SJSA1 (cell line): Measurements from ENCODE around the gene RASIP1. TPM values are rescaled to one million over a fixed set of nuclear protein-coding genes. Genes with fewer than 3 reads are reported as not detected.

Experiments
- DNase-seq, 2 experiments: peaks; one replicate each; pipeline ENCODE4 v3.0.0-alpha.2; 2015 to 2020; ENCODE audit warnings: low spot score in 2 of 2, low read depth in 1 of 2
- H3K27ac ChIP-seq: fragments of 250-450 bp; sonication (Bioruptor Pico); 2 replicates; pipeline ENCODE4 v1.5.1; 2020; ENCODE audit warnings: mild to moderate bottlenecking, moderate library complexity
- H3K27me3 ChIP-seq: fragments of 250-450 bp; sonication (Bioruptor Pico); replicated peaks from 2 replicates; pipeline ENCODE4 v1.5.1; 2020; ENCODE audit warnings: mild to moderate bottlenecking, moderate library complexity
- H3K36me3 ChIP-seq: fragments of 250-450 bp; sonication (Bioruptor Pico); 2 replicates; pipeline ENCODE4 v1.5.1; 2020; ENCODE audit warnings: mild to moderate bottlenecking
- H3K4me1 ChIP-seq: fragments of 250-450 bp; sonication (Bioruptor Pico); replicated peaks from 2 replicates; pipeline ENCODE4 v1.6.1; 2021; ENCODE audit warnings: mild to moderate bottlenecking
- H3K4me3 ChIP-seq: fragments of 250-450 bp; sonication (Bioruptor Pico); 2 replicates; pipeline ENCODE4 v1.5.1; 2020; ENCODE audit warnings: mild to moderate bottlenecking
- H3K9me3 ChIP-seq: fragments of 250-450 bp; sonication (Bioruptor Pico); replicated peaks from 2 replicates; pipeline ENCODE4 v1.5.1; 2020; ENCODE audit warnings: mild to moderate bottlenecking
- total RNA-seq: library from RNA; depleted of rRNA; stranded (reverse); fragments of >200 nt; shearing (Covaris generic); gene quantifications from 2 replicates; pipeline ENCODE4 v1.2.3, GENCODE V29; 2014

Gene RASIP1
- total RNA-seq, 1 experiment from 2014 or later, result 0.21 TPM

DNA sequence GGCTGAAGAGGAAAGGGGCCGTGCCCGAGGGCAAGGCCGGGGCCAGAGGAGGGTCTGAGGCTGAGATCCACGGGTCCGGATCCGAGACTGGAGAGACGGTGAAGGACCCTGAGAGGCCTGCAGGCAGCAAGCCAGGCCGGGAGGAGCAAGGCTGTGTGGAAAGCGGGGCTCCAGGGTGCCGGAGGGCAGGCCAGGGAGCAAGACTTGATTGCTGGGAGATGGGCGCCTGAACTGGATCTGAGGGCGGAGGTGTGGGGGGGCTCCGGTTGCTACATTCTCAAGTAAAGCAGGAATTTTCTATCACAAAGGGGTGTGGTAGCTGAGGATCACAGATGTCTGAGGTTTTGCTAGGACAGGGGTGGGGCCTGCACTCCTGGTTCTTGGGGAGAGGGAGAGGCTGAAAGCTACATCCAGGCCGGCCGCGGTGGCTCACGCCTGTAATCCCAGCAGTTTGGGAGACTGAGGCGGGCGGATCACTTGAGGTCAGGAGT lies 24.7 kb downstream of the RASIP1 start:
- no peaks in the 10 kb centered on the region for H3K27me3 ChIP-seq
- no peak overlapping the region for H3K27ac ChIP-seq
- no peaks in the 10 kb centered on the region for H3K36me3 ChIP-seq
- H3K4me3 ChIP-seq, result no peak overlapping the region
- DNase-seq, result no peak
- no peaks in the 10 kb centered on the region for H3K9me3 ChIP-seq
- H3K4me1 ChIP-seq, result peaks cover 18% of the 10 kb centered on the region

DNA sequence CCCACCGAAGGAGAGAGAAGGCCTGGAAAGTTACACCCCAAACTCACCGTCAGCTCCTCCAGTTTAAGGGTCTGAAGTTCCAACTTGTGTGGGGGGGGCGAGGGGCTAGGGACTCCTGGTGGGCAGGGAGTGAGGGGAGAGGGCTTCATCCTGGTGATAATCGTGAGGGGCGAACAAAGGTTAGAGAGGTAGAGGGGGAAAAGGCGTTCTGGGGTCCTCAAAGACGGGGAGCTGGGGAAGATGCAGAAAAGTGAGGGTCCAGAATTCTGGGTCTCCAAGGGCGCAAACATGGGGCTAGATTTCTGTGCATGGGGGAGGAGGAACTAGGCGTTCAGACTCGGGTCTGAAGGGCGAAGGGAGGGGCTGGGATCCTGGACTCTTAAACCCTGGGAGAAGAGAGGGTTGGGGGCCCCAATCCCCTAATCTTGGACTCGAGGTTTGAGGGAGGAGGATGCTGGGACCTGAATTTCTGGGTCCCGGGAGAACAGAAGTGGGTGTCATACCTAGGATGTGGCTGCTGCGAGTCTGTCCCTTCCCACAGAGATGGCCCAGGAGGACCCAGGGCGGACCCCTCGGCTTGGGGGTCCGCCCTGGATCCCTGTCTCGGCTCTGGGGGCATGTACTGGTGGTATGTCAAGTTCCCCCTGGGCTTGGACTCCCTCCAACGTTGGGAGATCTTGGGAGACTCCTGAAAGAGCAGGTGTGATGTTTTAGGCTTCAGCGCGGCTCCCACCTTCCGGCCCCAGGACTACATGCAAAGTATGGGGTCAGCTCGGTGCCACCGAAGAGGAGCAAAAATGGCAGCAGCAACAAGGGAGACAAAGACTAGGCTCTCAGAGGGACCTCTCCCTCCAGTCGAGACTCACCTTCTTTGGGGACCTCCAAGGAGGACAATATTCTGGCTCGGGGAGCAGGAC lies 25.4 kb downstream of the RASIP1 start:
- H3K36me3 ChIP-seq, result no peaks in the 10 kb centered on the region
- H3K4me1 ChIP-seq, result peaks cover 15% of the 10 kb centered on the region
- H3K4me3 ChIP-seq, result peak overlapping the region; percentile 57
- H3K27ac ChIP-seq, result peak overlapping the region; percentile 47
- H3K9me3 ChIP-seq, result no peaks in the 10 kb centered on the region
- H3K27me3 ChIP-seq, result no peaks in the 10 kb centered on the region
- no peak for DNase-seq

DNA sequence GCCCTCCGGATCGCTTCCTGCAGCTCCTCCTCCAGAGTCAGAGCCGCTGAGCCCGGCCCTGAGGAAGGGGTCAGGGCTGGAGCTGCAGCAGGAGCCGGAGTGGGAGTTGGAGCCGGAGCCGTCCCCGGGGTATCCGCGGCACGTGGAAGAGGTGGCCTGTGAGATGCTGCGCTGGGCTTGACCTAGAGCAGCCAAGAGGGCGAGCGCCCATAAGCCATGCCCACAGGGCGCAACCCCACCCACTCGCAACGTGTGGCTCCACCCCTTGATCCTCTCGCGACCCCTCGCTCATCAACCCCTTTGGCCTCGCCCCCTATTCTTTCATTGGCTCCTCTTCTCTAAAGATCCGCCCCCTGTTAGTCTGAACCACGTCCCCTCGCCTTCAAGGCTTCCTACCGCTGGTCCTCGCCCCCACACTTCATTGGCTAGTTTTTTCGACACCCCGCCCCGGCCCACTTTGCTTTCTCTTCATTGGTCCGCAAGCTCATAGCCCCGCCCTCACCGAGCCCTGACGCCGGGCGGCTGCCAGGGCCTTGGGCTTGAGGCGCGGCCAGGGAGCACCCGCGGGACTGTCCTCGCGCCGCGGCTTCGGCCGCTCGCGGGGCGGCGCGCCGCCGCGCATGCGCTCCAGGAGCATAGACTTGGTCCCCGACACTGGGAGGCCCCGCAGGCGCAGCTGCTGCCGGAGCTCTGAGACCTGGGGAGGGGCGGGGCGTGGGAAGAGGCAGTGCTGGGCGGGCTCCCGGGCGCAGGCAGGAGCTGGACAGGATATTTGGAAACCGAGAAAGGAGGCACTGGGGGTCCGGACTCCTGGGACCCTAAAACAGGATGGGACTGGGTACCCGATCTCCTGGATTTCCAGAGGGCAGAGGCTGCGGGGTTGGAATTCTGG lies 26.3 kb downstream of the RASIP1 start:
- peak; percentile 99 to 100 for DNase-seq
- Histone ChIP-seq H3K4me3 (peak overlapping the region; percentile 57), H3K27me3 (no peaks in the 10 kb centered on the region), H3K4me1 (peaks cover 15% of the 10 kb centered on the region), H3K9me3 (no peaks in the 10 kb centered on the region), H3K36me3 (no peaks in the 10 kb centered on the region), H3K27ac (peak overlapping the region; percentile 47)

DNA sequence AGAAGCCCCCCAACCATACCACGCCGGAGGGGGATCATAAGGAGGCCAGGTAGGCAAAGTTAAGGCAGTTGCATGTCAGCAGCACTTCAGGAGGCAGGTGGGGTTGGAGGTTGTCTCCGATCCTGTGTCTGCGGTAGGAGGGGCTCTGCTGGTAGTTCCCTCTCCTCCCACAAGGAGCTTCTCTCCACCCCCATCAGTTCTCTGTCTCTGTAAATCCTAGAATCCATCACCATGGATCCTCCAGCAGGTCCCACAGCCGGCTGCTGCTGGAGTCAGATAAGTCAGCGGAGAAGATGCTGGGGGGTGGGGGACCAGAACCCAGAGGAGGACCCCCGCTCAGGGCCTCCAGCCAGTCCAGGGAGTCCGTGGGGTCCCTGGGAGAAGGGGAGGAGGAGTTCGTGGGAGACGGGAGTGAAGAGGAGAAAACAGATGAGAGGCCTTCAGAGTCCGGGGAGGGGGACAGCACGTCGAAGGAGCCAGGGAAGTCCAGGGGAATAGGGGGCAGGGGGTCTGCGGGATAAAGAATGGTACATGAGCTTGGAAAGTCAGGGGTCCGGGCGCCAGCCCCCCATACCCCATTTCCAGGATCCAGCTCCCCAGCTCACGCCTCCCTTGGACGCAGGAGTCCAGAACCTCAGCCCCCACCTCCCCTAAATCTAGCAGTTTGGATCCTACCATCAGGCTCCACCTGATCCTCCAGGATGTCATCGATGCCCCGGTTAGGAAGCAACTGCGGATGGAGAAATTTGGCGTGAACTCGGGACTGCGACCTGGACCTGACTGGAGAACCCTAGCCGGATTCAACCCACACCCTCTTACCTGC lies 27.2 kb downstream of the RASIP1 start:
- H3K27ac ChIP-seq, result no peak overlapping the region
- no peak for DNase-seq
- no peaks in the 10 kb centered on the region for H3K27me3 ChIP-seq
- no peaks in the 10 kb centered on the region for H3K36me3 ChIP-seq
- H3K4me1 ChIP-seq, result peaks cover 15% of the 10 kb centered on the region
- no peaks in the 10 kb centered on the region for H3K9me3 ChIP-seq
- peak overlapping the region; percentile 57 for H3K4me3 ChIP-seq

DNA sequence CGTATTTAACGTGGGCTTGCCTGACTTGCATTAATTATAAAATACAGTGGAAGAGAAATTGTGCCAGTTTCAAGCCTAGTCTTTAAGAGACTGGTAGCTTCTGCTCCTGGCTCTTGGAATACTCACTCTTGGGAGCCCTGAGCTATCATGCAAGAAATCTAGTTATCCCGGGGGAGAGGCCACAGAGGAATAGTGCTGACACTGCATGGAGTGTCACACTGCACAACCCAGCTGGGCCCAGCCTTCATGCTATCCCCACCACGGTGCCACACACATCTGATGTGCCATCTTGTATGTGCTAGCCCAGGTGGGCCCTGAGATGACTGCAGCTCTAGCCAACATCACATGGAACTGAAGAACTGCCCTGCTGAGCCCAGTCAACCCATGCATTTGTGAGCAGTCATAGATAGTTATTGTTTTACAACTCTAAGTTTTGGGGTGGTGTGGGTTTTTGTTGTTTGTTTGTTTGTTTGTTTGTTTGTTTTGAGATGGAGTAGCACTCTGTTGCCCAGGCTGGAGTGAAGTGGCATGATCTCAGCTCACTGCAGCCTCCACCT lies 29.2 kb downstream of the RASIP1 start:
- Histone ChIP-seq H3K27ac (no peak overlapping the region), H3K9me3 (no peaks in the 10 kb centered on the region), H3K4me3 (no peak overlapping the region), H3K27me3 (no peaks in the 10 kb centered on the region), H3K4me1 (peaks cover 15% of the 10 kb centered on the region), H3K36me3 (no peaks in the 10 kb centered on the region)
- DNase-seq, result no peak

DNA sequence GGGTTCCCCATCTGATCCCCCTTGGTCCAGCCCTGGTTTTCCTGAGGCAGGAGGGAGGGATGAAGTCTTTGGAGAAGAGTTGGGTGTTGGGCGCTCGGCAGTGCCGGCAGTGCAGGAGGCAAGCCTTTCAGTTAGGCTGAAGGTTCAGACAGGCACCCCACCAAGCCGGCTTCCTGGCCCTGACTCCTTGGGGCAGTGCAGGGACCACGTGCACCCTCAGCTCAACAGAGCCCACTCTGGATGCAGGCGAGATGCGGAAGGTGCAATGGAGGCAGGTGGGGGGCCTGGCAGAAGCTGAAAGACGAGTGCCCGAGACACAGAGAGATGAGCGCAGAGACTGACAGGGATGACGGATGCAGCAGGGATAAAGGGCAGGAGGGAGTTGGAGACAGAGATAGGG lies 31.9 kb downstream of the RASIP1 start:
- no peaks in the 10 kb centered on the region for H3K27me3 ChIP-seq
- H3K27ac ChIP-seq, result no peak overlapping the region
- H3K4me3 ChIP-seq, result no peak overlapping the region
- H3K36me3 ChIP-seq, result no peaks in the 10 kb centered on the region
- DNase-seq, result no peak
- H3K9me3 ChIP-seq, result no peaks in the 10 kb centered on the region
- H3K4me1 ChIP-seq, result peaks cover 6% of the 10 kb centered on the region; the same call in 1 of the 2 replicates

DNA sequence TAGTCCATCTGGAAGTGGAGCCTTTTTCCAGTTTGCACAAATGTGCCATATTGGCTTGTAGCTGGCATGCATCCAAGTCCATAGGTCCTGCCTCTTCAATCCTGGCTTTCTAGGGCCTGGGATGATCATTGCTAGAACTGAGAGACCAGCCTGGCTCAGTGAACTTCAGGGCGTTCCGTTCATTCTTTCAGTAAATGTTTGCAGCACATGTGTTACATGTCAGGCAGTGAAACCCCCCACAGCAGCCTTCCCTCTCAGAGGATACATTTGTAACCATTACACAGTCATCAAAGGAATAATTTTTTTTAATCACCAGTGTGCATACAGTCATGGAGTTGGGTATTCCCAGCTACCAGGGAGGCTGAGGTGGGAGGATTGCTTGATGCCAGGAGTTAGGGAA lies 35.0 kb downstream of the RASIP1 start:
- Histone ChIP-seq H3K4me3 (no peak overlapping the region), H3K27me3 (no peaks in the 10 kb centered on the region), H3K9me3 (no peaks in the 10 kb centered on the region), H3K36me3 (no peaks in the 10 kb centered on the region), H3K27ac (no peak overlapping the region), H3K4me1 (no peaks in the 10 kb centered on the region)
- DNase-seq, result no peak

DNA sequence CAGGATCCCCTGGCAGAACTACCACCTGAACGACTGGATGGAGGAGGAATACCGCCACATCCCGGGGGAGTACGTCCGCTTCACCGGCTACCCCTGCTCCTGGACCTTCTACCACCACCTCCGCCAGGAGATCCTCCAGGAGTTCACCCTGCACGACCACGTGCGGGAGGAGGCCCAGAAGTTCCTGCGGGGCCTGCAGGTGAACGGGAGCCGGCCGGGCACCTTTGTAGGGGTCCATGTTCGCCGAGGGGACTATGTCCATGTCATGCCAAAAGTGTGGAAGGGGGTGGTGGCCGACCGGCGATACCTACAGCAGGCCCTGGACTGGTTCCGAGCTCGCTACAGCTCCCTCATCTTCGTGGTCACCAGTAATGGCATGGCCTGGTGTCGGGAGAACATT lies 37.1 kb downstream of the RASIP1 start:
- H3K27ac ChIP-seq, result no peak overlapping the region
- 0 out of 2 replicates have a peak, but pooled peaks cover under 1% of the 10 kb centered on the region for H3K4me1 ChIP-seq
- H3K27me3 ChIP-seq, result no peaks in the 10 kb centered on the region
- H3K4me3 ChIP-seq, result no peak overlapping the region
- H3K36me3 ChIP-seq, result no peaks in the 10 kb centered on the region
- no peak for DNase-seq
- H3K9me3 ChIP-seq, result no peaks in the 10 kb centered on the region

DNA sequence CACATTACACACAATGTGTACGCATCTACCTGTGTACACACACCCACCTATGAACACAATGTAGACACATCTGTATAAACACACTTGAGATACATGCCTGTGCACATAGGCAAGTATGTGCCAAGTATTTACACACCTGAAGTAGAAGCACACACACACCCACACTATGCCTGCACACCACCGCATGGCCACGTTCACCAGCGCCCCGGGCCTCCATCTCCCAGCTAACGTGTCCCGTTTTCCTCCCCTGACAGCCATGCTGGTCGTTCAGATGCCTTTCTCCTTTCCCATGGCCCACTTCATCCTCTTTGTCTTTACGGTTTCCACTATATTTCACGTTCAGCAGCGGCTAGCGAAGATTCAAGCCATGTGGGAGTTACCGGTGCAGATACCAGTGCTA lies 37.7 kb downstream of the RASIP1 start:
- no peak overlapping the region for H3K27ac ChIP-seq
- H3K4me3 ChIP-seq, result no peak overlapping the region
- no peaks in the 10 kb centered on the region for H3K27me3 ChIP-seq
- DNase-seq, result no peak
- 0 out of 2 replicates have a peak, but pooled peaks cover 4% of the 10 kb centered on the region for H3K4me1 ChIP-seq
- H3K36me3 ChIP-seq, result no peaks in the 10 kb centered on the region
- H3K9me3 ChIP-seq, result no peaks in the 10 kb centered on the region

DNA sequence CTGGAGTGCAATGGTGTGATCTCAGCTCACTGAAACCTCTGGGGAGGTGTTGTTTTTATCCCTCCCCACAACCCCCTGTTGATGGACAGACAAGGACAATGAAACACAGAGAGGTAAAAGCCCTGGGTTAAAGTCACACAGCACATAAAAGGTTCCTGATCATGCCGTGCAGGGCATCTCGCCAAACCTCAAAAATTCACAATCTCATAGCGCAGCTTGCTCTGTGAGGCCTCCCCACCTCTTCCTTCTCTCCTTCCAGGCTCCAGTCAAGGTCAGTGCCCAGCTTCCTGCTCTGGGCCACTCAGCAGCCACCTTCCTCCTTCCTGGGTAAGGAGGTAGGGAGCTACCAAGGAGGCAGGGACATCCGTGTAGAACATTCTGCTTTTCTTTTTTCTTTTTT lies 42.4 kb downstream of the RASIP1 start:
- Histone ChIP-seq H3K36me3 (no peaks in the 10 kb centered on the region), H3K9me3 (no peaks in the 10 kb centered on the region), H3K4me3 (no peak overlapping the region), H3K4me1 (0 out of 2 replicates have a peak, but pooled peaks cover 4% of the 10 kb centered on the region), H3K27ac (no peak overlapping the region), H3K27me3 (no peaks in the 10 kb centered on the region)
- peak in 1 of 2 experiments; percentile 15 for DNase-seq

DNA sequence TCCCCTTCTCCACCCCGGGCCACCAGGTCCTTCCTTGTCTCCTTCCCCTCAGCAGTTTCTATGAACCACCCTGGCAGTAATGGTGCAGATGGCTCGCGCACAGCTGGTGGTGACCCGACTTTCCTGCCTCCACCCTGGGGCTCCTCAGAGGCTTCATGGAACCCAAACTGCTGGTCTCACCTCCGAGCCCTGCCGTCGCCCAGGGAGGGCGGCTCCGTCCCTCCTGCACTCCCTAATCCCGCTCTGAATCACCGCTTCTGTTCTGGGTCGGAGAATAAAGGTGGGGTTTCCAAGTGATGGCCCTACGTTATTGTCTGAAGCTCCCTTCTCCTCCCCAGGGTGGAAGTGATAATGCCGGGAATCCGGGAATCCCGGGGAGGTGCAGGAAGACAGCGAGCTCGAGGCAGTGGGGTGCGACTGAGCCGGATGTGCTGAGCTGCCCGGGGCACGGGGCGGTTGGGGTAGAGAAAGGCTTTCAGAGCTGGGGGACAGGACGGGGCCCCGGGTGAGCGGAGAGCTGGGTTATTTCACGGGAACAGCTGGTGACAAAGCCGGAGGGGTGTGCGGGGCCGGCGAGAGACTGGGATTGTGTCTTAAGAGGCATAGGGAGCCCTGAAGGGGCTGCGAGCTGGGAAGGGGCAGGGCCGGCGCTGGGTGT lies 43.9 kb downstream of the RASIP1 start:
- Histone ChIP-seq H3K27me3 (no peaks in the 10 kb centered on the region), H3K27ac (no peak overlapping the region), H3K4me1 (0 out of 2 replicates have a peak, but pooled peaks cover 4% of the 10 kb centered on the region), H3K4me3 (no peak overlapping the region), H3K9me3 (no peaks in the 10 kb centered on the region), H3K36me3 (no peaks in the 10 kb centered on the region)
- DNase-seq, result no peak

DNA sequence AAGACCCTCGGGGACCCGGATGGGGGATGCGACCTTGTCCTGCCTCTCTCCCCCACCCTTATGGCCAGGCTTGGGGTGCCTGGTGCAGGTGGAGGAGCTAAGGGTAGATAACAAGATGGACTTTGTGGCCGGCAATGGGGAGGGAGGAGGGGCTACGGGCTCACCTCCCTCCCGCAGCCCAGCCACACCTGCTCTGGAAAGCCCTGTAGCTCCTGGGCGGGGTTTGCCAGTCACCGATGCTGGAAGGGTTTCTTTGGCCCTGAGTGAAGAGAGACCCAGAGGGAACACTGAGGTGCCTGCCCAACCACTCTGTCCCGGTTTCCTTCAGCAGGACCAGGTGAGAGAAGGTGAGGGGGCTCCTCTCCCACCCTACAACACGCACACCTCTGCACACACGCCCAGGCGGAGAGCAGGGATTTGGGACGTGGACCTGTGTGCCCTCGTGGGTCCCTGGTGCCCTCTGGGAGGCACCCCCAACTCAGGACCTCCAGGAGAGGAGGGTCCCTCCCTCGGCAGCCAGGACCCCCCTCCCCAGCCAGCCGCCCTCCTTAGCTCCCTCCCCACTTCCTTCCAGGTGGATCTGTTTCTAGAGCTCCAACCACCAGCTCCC lies 44.6 kb downstream of the RASIP1 start, which contains the start of gene FUT2:
Gene FUT2, plus strand, starts transcription at position 229 of the 610 bp plus-strand sequence. CDS start 6,986 bp downstream, outside the sequence.
- H3K27me3 ChIP-seq, result no peaks in the 10 kb centered on the region
- H3K4me3 ChIP-seq, result no peak within 1 kb of the TSS
- no peak within 1 kb of the TSS for H3K27ac ChIP-seq
- H3K4me1 ChIP-seq, result 0 out of 2 replicates have a peak, but pooled peaks cover 4% of the 10 kb centered on the region
- DNase-seq, result no peak
- no peaks in the 10 kb centered on the region for H3K9me3 ChIP-seq
- H3K36me3 ChIP-seq, result no peaks in the 10 kb centered on the region
